ENCODE results near the gene SMOC1. TPM values are rescaled to one million over a fixed set of nuclear protein-coding genes. Genes with fewer than 3 reads are reported as not detected.

The SMOC1 gene
- total RNA-seq, result 0.93 TPM
- long read RNA-seq, result 0 reads

DNA sequence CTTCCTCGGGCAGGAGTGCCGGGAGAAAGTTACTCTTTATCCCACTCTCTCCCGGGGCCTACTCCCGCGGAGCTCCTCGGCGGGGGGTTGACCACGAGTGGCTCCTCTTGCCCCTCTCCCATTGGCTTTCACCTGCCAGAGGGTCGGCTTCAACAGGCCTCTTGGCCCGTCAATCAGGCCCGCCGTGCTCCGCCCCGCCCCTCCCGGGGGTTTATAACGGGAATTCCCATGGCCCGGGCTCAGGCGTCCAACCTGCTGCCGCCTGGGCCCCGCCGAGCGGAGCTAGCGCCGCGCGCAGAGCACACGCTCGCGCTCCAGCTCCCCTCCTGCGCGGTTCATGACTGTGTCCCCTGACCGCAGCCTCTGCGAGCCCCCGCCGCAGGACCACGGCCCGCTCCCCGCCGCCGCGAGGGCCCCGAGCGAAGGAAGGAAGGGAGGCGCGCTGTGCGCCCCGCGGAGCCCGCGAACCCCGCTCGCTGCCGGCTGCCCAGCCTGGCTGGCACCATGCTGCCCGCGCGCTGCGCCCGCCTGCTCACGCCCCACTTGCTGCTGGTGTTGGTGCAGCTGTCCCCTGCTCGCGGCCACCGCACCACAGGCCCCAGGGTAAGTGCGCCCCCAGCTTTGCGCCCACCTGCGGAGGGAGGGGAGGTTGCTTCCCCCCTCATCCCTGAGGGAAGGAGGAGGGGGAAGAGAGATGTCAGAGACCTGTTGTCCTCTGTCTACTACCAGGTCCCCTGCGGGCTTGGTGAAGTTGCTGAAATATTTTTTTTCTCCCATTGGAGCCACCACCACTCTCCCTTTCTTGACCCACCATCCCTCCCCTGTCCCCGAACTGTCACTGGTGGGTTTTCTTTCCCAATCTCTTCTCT, at the start of gene SMOC1:
SMOC1 (plus strand) TSS at position 242 of the 869 bp plus-strand sequence; CDS start at position 505, 263 bp downstream.
- no peak for DNase-seq (ENCODE audit: low spot score)

- no peak for DNase-seq (ENCODE audit: low spot score)
These were observed 40.3 kb upstream of the SMOC1 start for GRCh38 chr14:69838881-69839416.

DNA sequence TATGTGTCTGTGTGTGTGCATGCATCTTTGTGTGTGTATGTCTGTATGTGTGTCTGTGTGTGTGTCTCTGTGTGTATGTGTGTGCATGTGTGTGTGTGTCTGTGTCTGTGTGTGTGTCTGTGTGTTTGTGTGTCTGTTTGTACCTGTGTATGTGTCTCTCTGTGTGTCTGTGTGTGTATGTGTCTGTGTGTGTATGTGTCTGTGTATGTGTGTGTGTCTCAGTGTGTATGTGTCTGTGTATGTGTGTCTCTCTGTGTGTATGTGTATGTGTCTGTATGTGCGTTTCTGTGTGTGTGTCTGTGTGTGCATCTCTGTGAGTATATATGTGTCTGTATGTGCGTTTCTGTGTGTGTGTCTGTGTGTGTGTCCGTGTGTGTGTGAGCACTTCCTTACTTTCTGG, 39.6 kb upstream of the SMOC1 start:
- no peak for DNase-seq (ENCODE audit: low spot score)

DNA sequence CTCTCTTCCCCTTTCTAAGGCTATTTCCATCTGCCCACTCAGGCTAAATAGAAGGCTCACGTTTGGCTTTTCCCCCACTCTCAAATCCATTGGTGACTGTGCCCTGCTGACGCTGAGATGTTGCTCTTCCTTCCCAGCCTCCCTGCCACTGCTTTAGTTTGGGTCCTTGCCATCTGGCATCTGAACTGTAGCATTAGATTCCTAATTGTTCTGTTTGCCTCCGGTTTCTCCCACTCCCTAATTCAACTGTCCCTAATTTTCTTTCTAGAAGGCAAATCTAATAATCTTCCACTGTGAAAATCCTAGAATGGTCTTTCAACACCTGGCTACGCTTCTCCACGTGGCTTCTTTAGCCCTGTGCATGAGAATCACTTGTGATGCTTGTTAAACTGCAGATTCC, 37.6 kb upstream of the SMOC1 start:
- no peak for DNase-seq (ENCODE audit: low spot score)

DNA sequence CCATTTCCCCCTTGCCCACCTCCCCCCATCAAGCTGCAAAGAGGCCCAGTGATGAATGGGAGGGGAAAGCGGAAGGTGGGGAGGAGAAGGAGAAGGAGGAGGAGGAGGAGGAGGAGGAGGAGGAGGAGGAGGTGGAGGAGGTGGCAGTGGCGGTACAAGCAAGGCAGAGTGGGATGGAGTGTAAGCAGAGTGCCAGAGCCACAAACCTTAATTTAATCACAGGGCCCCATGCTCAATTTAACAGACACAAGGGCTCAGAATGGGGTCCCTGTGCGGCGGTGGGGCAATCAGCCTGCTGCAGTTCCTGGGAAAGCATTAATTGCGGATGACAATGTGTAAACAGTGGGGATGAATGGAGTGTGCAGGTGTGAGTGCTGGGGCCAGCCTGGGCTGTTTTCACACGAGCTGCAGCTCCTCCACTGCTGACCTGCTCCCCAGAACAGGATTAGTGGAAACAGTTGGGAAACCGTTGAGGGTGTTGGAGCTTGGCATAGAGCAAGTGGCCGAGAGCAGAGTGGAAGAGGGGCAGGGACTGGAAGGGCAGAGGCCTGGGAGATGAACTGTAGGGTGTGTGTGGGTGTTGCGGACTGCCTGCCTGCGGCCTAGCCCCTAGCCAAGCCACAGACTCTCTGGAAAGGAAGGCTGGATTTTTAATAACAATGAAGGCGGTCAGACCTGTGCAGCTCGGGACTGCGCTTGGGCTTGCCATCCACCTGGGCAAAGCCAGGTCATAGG, 36.4 kb upstream of the SMOC1 start:
- no peak for DNase-seq (ENCODE audit: low spot score)

- no peak for DNase-seq (ENCODE audit: low spot score)
These were observed 35.0 kb upstream of the SMOC1 start for GRCh38 chr14:69844171-69844570.

DNA sequence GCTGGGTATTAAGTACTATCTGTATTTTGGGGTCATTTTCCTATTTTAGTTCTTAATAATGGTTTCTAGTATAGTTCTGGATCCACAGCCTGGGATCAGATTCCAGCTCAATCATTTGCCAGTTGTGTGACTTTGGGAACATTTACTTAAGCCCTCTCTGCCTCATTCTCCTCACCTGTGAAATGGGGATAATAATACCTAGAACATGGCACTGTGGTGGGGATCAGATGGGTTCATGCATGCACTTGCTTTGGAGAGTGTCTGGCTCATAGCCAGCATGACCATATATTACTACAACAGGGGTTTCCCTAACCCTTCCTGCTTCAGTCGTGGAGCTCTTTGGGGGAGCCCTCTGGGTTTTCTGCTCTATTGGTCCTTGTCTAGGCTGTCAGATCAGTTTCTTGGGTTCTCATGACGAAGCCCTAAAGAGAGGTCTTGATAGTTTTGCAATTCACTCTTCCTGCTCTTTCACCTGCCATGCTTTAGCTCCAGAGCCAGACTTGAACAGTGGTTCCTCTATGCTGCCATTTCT, 34.1 kb upstream of the SMOC1 start:
- no peak for DNase-seq (ENCODE audit: low spot score)

GRCh38 chr14:69845787-69846186, 33.4 kb upstream of the SMOC1 start:
- no peak for DNase-seq (ENCODE audit: low spot score)

- DNase-seq (ENCODE audit: low spot score), result no peak
These were observed 31.1 kb upstream of the SMOC1 start for GRCh38 chr14:69848156-69848555.

DNA sequence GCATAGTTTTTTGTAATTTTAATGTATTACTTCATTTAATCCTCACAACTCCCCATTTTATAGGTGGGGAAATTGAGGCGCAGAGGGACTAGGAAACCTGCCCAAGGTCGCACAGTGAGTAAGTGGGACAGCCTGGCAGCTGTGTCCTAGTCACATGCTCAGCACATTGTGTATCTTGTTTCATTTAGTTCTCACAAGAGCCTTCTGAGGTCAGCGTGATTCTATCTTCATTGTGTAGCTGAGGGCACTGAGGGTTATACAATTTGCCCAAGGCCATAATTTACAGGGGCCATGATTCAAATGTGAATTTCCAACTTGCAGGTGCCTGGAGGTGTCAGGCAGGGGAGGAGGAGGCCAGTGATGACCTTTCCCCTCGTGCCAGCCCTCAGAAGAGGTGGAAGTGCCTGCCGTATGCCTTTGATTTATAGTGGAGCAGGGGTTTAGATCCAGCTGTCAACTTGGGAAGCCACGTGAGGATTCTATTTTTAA, 30.3 kb upstream of the SMOC1 start:
- DNase-seq (ENCODE audit: low spot score), result no peak

DNA sequence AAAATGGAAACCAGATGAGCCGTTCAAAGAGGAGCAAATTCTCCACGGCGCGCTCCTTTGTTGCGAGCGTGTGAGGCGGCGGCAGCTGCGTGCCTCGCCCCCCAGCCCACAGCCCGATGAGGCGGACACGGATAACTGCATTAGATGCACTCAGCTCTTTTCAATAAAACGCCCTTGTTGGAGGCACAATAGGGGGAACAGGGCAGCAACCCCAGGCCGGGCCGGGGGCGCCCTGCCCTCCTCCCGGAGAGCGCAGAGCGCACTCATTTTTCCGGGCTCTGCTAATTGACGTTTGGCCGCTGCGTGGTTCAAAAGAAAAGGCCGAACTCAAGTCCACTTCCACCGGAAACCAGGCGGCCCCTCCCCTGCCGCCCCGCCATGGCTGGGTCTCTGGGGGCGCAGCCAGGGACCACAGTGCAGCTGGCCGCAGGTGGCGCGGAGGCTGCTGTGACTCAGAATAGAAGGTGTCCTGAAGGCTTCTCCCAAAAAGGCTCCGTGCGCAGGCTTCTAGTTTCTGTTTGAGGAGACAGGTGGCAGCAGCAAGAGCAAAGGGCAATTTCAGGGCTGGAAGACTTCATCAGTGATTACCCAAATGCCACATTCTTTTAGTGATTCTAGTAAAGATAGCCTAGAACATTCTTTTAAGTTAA, 29.0 kb upstream of the SMOC1 start:
- no peak for DNase-seq (ENCODE audit: low spot score)

DNA sequence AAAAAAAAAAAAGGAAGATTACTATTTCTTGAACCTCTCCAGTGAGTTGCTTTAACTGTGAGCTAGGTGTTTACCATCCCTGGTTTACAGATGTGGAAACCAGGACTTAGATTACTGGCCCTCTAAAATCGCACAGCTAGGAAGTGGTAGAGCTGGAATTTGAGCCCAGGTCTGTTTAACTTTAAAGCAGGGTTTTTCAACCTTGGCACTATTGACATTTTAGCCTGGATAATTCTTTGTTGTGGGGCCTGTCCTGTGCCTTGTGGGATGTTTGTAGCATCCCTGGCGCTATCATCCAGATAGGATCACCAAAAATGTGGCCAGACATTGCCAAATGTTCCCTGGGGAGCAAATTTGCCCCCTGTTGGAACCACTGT, 28.5 kb upstream of the SMOC1 start:
- no peak for DNase-seq (ENCODE audit: low spot score)

GRCh38 chr14:69852531-69853321, 26.5 kb upstream of the SMOC1 start:
- no peak for DNase-seq (ENCODE audit: low spot score)

GRCh38 chr14:69853774-69854173, 25.4 kb upstream of the SMOC1 start:
- DNase-seq (ENCODE audit: low spot score), result no peak

- DNase-seq (ENCODE audit: low spot score), result no peak
These were observed 24.6 kb upstream of the SMOC1 start for GRCh38 chr14:69854598-69854997.

GRCh38 chr14:69855180-69855832, 23.9 kb upstream of the SMOC1 start:
- no peak for DNase-seq (ENCODE audit: low spot score)

DNA sequence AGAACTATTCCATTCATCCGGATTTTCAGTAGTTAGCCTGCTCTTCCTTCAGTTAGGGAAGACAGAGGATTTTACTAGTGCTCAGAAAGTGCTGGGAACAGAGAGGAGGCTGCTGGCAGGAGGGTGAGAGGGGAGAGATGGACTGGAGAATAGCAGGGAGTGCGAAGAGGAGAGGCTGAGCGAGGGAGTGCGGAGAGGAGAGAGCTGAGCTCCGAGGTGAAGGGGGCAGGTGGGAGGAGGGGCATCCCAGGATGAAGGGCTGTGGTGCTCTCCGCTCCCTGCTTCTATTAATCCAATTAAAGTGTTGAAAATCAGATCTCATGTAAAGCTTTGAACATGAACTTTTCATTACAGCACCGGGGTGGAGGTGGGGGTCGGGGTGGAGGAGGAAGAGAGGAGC, 20.4 kb upstream of the SMOC1 start:
- no peak for DNase-seq (ENCODE audit: low spot score)

DNA sequence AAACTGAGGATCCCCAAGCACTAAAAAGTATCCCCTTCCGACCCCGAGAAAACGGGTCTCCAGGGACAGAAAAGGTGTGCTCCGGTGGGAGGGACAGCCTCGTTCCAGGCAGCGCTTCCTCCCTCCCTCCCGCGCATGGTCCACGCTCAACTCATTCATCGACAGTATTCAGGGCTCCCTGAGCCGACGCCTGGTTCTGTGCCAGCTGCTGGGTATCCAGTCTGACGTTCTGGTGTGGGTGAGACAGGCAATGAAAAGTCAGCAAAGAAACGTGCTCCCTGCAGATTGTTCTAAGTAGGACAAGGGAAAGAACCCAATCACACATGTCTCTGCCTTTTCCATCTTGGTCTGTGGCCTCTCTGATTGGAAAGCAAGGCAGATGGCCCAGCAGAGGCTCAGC, 19.6 kb upstream of the SMOC1 start:
- no peak for DNase-seq (ENCODE audit: low spot score)

- DNase-seq (ENCODE audit: low spot score), result no peak
These were observed 19.0 kb upstream of the SMOC1 start for GRCh38 chr14:69860221-69860620.

DNA sequence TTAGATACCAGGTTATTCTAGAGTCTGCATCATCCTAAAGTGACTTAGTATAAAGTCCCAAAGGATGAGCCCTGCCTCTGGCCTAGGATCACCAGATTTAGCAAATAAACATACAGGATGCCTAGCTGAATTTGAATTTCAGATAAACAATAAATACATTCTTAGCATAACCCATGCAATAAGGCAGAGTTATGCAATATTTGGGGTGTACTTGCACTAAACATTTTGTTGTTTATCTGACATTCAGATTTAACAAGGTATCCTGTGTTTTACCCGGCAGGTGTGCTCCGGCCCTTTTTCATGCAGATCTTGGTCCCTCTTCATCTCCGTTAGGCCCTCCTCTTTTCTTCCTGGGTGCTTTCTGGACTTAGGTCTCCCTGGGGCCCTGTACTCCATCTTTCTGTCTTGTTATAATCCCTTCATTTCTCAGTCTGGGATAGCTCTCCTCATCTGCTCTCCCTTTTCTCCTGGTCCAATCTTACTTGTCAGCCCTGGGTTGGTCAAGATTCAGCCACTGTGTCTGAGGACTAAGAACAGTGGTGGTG, 18.1 kb upstream of the SMOC1 start:
- DNase-seq (ENCODE audit: low spot score), result no peak

All from mesenteric fat pad (tissue), 1 donor.